Measurements from ENCODE around the gene BARX1.

GRCh38 chr9:93955111-93955980, at the start of gene BARX1:
- no peak for TF ChIP-seq TSHZ2 (CRISPR knock-in tag; IDR thresholded peaks at IDR 0.05)
- no peak for TF ChIP-seq CSDC2 (CRISPR knock-in tag; IDR thresholded peaks at IDR 0.05)
- no peak for TF ChIP-seq ZFP30 (CRISPR knock-in tag; IDR thresholded peaks at IDR 0.05)
- TF ChIP-seq ZC3H10 (CRISPR knock-in tag; IDR thresholded peaks at IDR 0.05), result no peak
- no peak for TF ChIP-seq ARNTL (CRISPR knock-in tag; IDR thresholded peaks at IDR 0.05; ENCODE audit: borderline replicate concordance, low read depth)
- TF ChIP-seq BACH2 (CRISPR knock-in tag; IDR thresholded peaks at IDR 0.05; ENCODE audit: borderline replicate concordance), result no peak
- TF ChIP-seq POU6F1 (CRISPR knock-in tag; IDR thresholded peaks at IDR 0.05; ENCODE audit: borderline replicate concordance, low read depth), result no peak
- TF ChIP-seq, protein P1, sequence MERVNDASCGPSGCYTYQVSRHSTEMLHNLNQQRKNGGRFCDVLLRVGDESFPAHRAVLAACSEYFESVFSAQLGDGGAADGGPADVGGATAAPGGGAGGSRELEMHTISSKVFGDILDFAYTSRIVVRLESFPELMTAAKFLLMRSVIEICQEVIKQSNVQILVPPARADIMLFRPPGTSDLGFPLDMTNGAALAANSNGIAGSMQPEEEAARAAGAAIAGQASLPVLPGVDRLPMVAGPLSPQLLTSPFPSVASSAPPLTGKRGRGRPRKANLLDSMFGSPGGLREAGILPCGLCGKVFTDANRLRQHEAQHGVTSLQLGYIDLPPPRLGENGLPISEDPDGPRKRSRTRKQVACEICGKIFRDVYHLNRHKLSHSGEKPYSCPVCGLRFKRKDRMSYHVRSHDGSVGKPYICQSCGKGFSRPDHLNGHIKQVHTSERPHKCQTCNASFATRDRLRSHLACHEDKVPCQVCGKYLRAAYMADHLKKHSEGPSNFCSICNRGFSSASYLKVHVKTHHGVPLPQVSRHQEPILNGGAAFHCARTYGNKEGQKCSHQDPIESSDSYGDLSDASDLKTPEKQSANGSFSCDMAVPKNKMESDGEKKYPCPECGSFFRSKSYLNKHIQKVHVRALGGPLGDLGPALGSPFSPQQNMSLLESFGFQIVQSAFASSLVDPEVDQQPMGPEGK (CRISPR knock-in tag; IDR thresholded peaks at IDR 0.05; ENCODE audit: borderline replicate concordance), result no peak
- TF ChIP-seq CREB5 (CRISPR knock-in tag; IDR thresholded peaks at IDR 0.05; ENCODE audit: low read depth), result no peak
- TF ChIP-seq ISL1 (CRISPR knock-in tag; IDR thresholded peaks at IDR 0.05), result no peak
- no peak for TF ChIP-seq TCF4 (CRISPR knock-in tag; IDR thresholded peaks at IDR 0.05; ENCODE audit: borderline replicate concordance)
